ENCODE results near the gene PRR14L. TPM values are rescaled to one million over a fixed set of nuclear protein-coding genes. Genes with fewer than 3 reads are reported as not detected.

The PRR14L gene
- total RNA-seq, 1 experiment from 2014 or later: 138 TPM

GRCh38 chr22:31680861-31681341 lies 69.0 kb downstream of the PRR14L start:
- Histone ChIP-seq H4K91ac (ENCODE audit: insufficient read length, low read depth, low read length) (no peak overlapping the region), H3K4ac (ENCODE audit: low read depth, low read length) (no peak overlapping the region), H3K9me3 (ENCODE audit: control insufficient read depth, low read depth, low read length) (no peaks in the 10 kb centered on the region), H2BK12ac (ENCODE audit: insufficient read length, low read depth, low read length) (no peak overlapping the region), H3K27ac (ENCODE audit: insufficient read length, low read depth, low read length) (no peak overlapping the region), H3K9ac (ENCODE audit: extremely low read depth, insufficient read length, low read length) (no peak overlapping the region), H3K4me1 (ENCODE audit: insufficient read depth, low read length) (no peaks in the 10 kb centered on the region), H3K79me2 (ENCODE audit: insufficient read depth, low read length) (no peaks in the 10 kb centered on the region), H3K4me2 (ENCODE audit: insufficient read depth, insufficient read length, low read length) (no peak overlapping the region), H2AK5ac (ENCODE audit: insufficient read length, low read length) (no peak overlapping the region), H3K56ac (ENCODE audit: insufficient read length, low read depth, low read length) (no peak overlapping the region), H2BK5ac (ENCODE audit: insufficient read length, low read length) (no peak overlapping the region), H2BK15ac (ENCODE audit: low read depth, low read length) (no peak overlapping the region), H3T11ph (ENCODE audit: low read length) (no peak overlapping the region), H3K23me2 (ENCODE audit: insufficient read length, low read depth, low read length, poor library complexity, severe bottlenecking) (no peaks in the 10 kb centered on the region), H3K18ac (ENCODE audit: insufficient read length, low read depth, low read length) (no peak overlapping the region), H2BK20ac (ENCODE audit: low read depth, low read length, poor library complexity, severe bottlenecking) (no peak overlapping the region), H3K14ac (ENCODE audit: insufficient read depth, low read length) (no peak overlapping the region), H4K20me1 (ENCODE audit: control insufficient read depth, insufficient read depth, insufficient read length) (no peaks in the 10 kb centered on the region), H3K27me3 (ENCODE audit: insufficient read depth, low read length) (no peaks in the 10 kb centered on the region), H2BK120ac (ENCODE audit: low read depth, low read length, poor library complexity, severe bottlenecking) (no peak overlapping the region), H2AFZ (ENCODE audit: low read length) (no peak overlapping the region), H4K8ac (replicated peaks; ENCODE audit: insufficient read length, low read depth, low read length) (no peak overlapping the region), H3K23ac (ENCODE audit: insufficient read length, low read depth, low read length) (no peak overlapping the region), H3K79me1 (ENCODE audit: insufficient read depth, low read depth, low read length, poor library complexity, severe bottlenecking) (no peaks in the 10 kb centered on the region), H4K5ac (ENCODE audit: insufficient read length, low read depth, low read length) (no peak overlapping the region)
- Mint-ChIP-seq H3K27ac (no peak overlapping the region), H3K4me3 (no peak overlapping the region), H3K4me1 (peaks cover 0 to 4% of the 10 kb centered on the region in 2 experiments; a peak in 1 of 4 replicates), H3K9me3 (no peaks in the 10 kb centered on the region; a peak in 1 of 5 replicates), H3K36me3 (ENCODE audit: insufficient read depth in 1 of 3, low read depth in 3 of 3) (peaks cover 10 to 34% (median 31%) of the 10 kb centered on the region in 3 experiments; a peak in 6 of 7 replicates), H3K27me3 (ENCODE audit: low read depth) (peaks cover 11% of the 10 kb centered on the region)
- DNase-seq: no peak
- no peak for TF ChIP-seq CTCF (conservative IDR thresholded peaks at IDR 0.05)
- no CpG with 5 or more reads among the region's 9 CpGs for WGBS (ENCODE audit: extremely low coverage, insufficient read length, low lambda C conversion rate)
